NCI-H2081 (cell line): Measurements from ENCODE around the gene PTGES.
A peak's percentile ranks its signal among the peaks of the same experiment; 100 is the strongest.

ENCODE experiments used
- DNase-seq, 2 experiments: peaks; one replicate each; lab custom pipeline; 2025; lab: John Stamatoyannopoulos, UW

PTGES gene

GRCh38 chr9:129746092-129746777 is 6.6 kb downstream of the PTGES start:
- DNase-seq, result no peak

GRCh38 chr9:129745200-129745599 is 7.6 kb downstream of the PTGES start:
- DNase-seq, result no peak

- no peak for DNase-seq
These were observed 12.0 kb downstream of the PTGES start for GRCh38 chr9:129740666-129741464.

- DNase-seq, result no peak
These were observed 12.7 kb downstream of the PTGES start for GRCh38 chr9:129740174-129740573.

DNA sequence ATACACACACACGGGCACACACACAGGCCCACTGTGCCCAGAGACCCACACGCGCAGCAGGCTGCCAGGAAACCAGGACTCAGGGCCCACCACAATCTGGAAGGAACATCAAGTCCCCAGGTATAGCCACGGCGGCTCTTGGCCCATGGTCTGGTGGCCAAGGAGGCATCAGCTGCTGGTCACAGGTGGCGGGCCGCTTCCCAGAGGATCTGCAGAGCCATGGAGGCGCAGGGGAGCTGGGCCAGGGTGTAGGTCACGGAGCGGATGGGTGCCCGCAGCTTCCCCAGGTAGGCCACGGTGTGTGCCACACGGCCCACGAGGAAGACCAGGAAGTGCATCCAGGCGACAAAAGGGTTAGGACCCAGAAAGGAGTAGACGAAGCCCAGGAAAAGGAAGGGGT is 13.4 kb downstream of the PTGES start:
- no peak for DNase-seq

- DNase-seq, result peak; percentile 71 to 81
These were observed 15.2 kb downstream of the PTGES start for GRCh38 chr9:129737479-129738274.

- no peak for DNase-seq
These were observed 16.5 kb downstream of the PTGES start for GRCh38 chr9:129736334-129736733.

DNA sequence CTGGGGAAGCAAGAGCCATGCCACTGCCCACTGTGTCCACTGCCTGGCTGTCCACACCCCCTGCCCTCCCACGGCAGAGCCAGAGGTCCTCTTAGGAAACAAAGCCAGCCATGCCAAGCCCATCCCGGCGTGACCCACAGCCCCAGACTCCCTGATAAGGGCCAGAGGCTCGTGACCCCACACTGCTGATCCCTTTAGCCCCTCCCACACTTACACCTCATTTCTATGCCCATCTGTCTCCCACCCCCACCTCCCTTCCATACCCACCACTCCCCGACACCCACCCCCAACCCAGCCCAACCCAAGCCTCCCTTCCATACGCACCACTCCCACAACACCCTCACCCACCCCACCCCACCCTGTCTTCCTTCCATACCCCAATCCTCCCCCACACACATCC is 17.3 kb downstream of the PTGES start:
- DNase-seq, result no peak

- DNase-seq, result no peak
These were observed 19.2 kb downstream of the PTGES start for GRCh38 chr9:129733632-129733953.

DNA sequence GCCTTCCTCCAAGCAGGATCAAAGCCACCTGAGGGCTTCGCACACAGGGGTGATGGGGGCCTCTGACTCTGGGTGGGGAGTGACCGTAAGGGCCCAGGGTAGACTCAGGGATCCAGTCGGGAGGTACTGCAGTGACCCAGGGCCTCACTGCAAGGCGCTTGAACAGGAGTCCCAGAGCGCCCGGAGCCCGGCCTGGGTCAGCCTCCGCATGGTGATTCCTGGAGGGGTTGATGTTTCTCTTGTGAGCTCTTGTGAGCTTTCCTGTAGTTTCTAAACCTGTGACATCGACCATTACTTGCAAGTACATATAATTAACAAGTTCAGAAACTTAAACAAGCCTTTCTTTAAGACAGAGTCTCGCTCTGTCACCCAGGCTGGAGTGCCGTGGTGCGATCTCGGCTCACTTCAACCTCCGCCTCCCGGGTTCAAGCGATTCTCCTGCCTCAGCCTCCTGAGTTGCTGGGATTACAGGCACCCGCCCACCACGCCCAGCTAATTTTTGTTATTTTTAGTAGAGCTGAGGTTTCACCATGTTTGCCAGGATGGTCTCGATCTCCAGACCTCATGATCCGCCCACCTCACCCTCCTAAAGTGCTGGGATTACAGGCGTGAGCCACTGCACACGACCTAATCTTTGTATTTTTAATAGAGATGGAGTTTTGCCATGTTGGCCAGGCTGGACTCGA is 19.8 kb downstream of the PTGES start:
- no peak for DNase-seq

- no peak for DNase-seq
These were observed 20.7 kb downstream of the PTGES start for GRCh38 chr9:129732100-129732499.

GRCh38 chr9:129731477-129732085 is 21.3 kb downstream of the PTGES start:
- DNase-seq, result no peak

DNA sequence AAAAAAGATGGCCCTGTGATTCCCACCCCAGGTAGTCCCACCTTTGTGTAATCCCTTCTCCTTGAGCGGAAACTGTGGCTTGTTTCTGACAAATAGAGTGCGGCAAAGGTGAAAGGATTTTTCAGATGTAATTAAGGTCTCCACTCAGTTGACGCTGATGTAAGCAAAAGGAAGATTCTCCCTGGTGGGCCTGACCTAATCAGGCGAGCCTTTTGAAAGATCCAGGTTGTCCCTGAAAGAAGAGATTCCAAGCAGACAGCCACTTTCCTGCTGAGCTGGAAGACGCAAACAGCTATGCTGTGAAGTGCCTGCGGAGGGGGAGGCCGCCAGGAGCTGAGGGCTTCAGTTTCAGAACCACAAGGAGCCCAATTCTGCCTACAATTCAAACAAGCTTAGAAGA is 24.1 kb downstream of the PTGES start:
- DNase-seq, result no peak

GRCh38 chr9:129726322-129727160 is 26.3 kb downstream of the PTGES start:
- DNase-seq, result peak; percentile 74 to 75

DNA sequence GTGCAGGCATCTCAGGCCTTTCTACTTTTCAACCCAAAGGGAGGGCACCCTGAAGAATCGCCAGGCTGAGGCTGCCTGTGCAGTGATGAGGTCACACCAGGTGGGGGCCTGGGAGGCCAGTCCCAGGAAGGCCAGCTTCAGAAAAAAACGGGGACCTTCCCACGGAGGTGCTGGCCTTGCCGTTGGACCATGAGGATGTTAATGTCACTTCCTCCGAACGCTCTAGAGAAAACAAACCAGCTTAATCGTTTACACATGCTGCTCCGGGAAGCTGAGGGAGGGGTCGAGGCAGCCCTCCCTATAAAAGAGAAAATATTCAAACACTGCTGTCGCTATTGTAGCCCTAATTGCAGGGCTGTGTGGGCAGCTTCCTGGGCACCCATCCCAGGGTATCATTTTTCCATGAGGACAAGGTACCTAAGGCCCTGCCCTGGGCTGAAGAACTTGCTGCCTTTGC is 27.0 kb downstream of the PTGES start:
- DNase-seq, result peak; percentile 52 to 81

GRCh38 chr9:129724456-129725190 is 28.2 kb downstream of the PTGES start:
- DNase-seq, result no peak

GRCh38 chr9:129722913-129723312 is 29.9 kb downstream of the PTGES start:
- DNase-seq, result no peak

- no peak for DNase-seq
These were observed 31.8 kb downstream of the PTGES start for GRCh38 chr9:129720865-129721545.

- DNase-seq, result no peak
These were observed 32.5 kb downstream of the PTGES start for GRCh38 chr9:129720181-129720864.
